ENCODE measurements around the gene CALML3. TPM values are rescaled to one million over a fixed set of nuclear protein-coding genes. Genes with fewer than 3 reads are reported as not detected.

The CALML3 gene
- total and polyA plus RNA-seq, 2 of the 13 experiments (the other 11 are each of a cell fraction or from before 2014, with no cell fraction given), result not detected

- TF ChIP-seq ELK4 (CRISPR knock-in tag; IDR thresholded peaks at IDR 0.05; ENCODE audit: borderline replicate concordance) (no peak), ZNF362 (CRISPR knock-in tag; IDR thresholded peaks at IDR 0.05; ENCODE audit: borderline replicate concordance) (peak; percentile 93), FOXP1 (IDR thresholded peaks at IDR 0.05) (no peak), FOXP1 (CRISPR knock-in tag; IDR thresholded peaks at IDR 0.05) (peak; percentile 25; the same call in 1 of the 2 replicates), TCF7 (IDR thresholded peaks at IDR 0.05; ENCODE audit: low read depth) (peak; percentile 83), HMGXB3 (CRISPR knock-in tag; IDR thresholded peaks at IDR 0.05; ENCODE audit: borderline replicate concordance) (peak; percentile 39; the same call in 1 of the 2 replicates), GABPA (IDR thresholded peaks at IDR 0.05; ENCODE audit: low read depth, low read length) (no peak), GABPA (CRISPR knock-in tag; IDR thresholded peaks at IDR 0.05; ENCODE audit: low read depth) (no peak), FOXA1 (IDR thresholded peaks at IDR 0.05) (no peak), FOXA1 (CRISPR knock-in tag; IDR thresholded peaks at IDR 0.05) (0 out of 2 replicates have a peak, but pooled peaks have one; percentile 46), HBP1 (CRISPR knock-in tag; IDR thresholded peaks at IDR 0.05; ENCODE audit: low read depth) (peak; percentile 20; the same call in 1 of the 2 replicates), ZIK1 (CRISPR knock-in tag; IDR thresholded peaks at IDR 0.05; ENCODE audit: borderline replicate concordance, low read depth) (no peak), ZNF550 (CRISPR knock-in tag; IDR thresholded peaks at IDR 0.05; ENCODE audit: borderline replicate concordance) (no peak), SOX13 (IDR thresholded peaks at IDR 0.05) (peak; percentile 8; the same call in 1 of the 2 replicates), SOX13 (CRISPR knock-in tag; conservative IDR thresholded peaks at IDR 0.05 in 1 of 2, IDR thresholded peaks at IDR 0.05 in 1 of 2) (peak in 1 of 2 experiments; percentile 60; a peak in 2 of 4 replicates), SSRP1 (CRISPR knock-in tag; IDR thresholded peaks at IDR 0.05) (peak; percentile 26; the same call in 1 of the 2 replicates), NFKBIZ (CRISPR knock-in tag; IDR thresholded peaks at IDR 0.05) (no peak), YY1 (IDR thresholded peaks at IDR 0.05; ENCODE audit: insufficient read depth, insufficient replicate concordance, low read depth, low read length) (peak; percentile 28), SRF (IDR thresholded peaks at IDR 0.05; ENCODE audit: low read depth, low read length) (no peak), ZBTB34 (CRISPR knock-in tag; IDR thresholded peaks at IDR 0.05) (peak; percentile 68; the same call in 1 of the 2 replicates), ZNF839 (CRISPR knock-in tag; IDR thresholded peaks at IDR 0.05; ENCODE audit: borderline replicate concordance) (no peak)
Observed at GRCh38 chr10:5547931-5548660, 23.3 kb downstream of the CALML3 start (continued).

Measured in HepG2 (cell line).